Neural crest cell (in vitro differentiated cells): ENCODE data around the gene CDO1. TPM values are rescaled to one million over a fixed set of nuclear protein-coding genes. Genes with fewer than 3 reads are reported as not detected.

Source experiments
- DNase-seq: peaks from one replicate; pipeline ENCODE4 v3.0.0; 2021; ENCODE audit warnings: low read depth, mixed read lengths, low spot score
- H3K27ac Mint-ChIP-seq: one replicate; pipeline ENCODE4 v1.8.0; 2021; ENCODE audit warnings: mild to moderate bottlenecking, mixed read lengths; ENCODE audit not compliant: unreplicated experiment
- H3K27me3 Mint-ChIP-seq: 2 replicates; pipeline ENCODE4 v1.8.0; 2021; ENCODE audit warnings: low read depth, mild to moderate bottlenecking, mixed read lengths
- H3K36me3 Mint-ChIP-seq: 2 replicates; pipeline ENCODE4 v1.8.0; 2021; ENCODE audit warnings: low read depth, mild to moderate bottlenecking, mixed read lengths
- H3K4me1 Mint-ChIP-seq: 2 replicates; pipeline ENCODE4 v1.8.0; 2021; ENCODE audit warnings: mixed read lengths
- H3K4me3 Mint-ChIP-seq: one replicate; pipeline ENCODE4 v1.8.0; 2021; ENCODE audit warnings: mild to moderate bottlenecking, mixed read lengths
- H3K9me3 Mint-ChIP-seq: 2 replicates; pipeline ENCODE4 v1.8.0; 2021; ENCODE audit warnings: mixed read lengths
- CTCF ChIP-seq: fragments of 200-600 bp; sonication (generic); conservative IDR thresholded peaks from 2 replicates; pipeline ENCODE4 v1.5.0; 2021; ENCODE audit warnings: antibody characterized with exemption, mild to moderate bottlenecking
- total RNA-seq: library from RNA; stranded (reverse); gene quantifications from 2 replicates; pipeline ENCODE4 v1.2.1, GENCODE V29; 2021

The CDO1 gene
- total RNA-seq, 1 donor from 2014 or later = 28.9 TPM

GRCh38 chr5:115800108-115800507 is 16.4 kb downstream of the CDO1 start:
- Mint-ChIP-seq H3K4me1 (no peaks in the 10 kb centered on the region), H3K27ac (no peak overlapping the region), H3K36me3 (peaks cover 3% of the 10 kb centered on the region), H3K27me3 (no peaks in the 10 kb centered on the region), H3K4me3 (no peak overlapping the region), H3K9me3 (no peaks in the 10 kb centered on the region)
- DNase-seq = no peak
- no peak for TF ChIP-seq CTCF

GRCh38 chr5:115798252-115798651 is 18.2 kb downstream of the CDO1 start:
- TF ChIP-seq CTCF = no peak
- no peak for DNase-seq
- H3K4me1 Mint-ChIP-seq = no peaks in the 10 kb centered on the region
- H3K4me3 Mint-ChIP-seq = no peak overlapping the region
- no peaks in the 10 kb centered on the region for H3K36me3 Mint-ChIP-seq
- H3K27ac Mint-ChIP-seq = no peak overlapping the region
- no peaks in the 10 kb centered on the region for H3K9me3 Mint-ChIP-seq
- H3K27me3 Mint-ChIP-seq = no peaks in the 10 kb centered on the region

GRCh38 chr5:115796656-115797055 is 19.8 kb downstream of the CDO1 start:
- no peak overlapping the region for H3K4me3 Mint-ChIP-seq
- no peak for TF ChIP-seq CTCF
- no peak for DNase-seq
- no peak overlapping the region for H3K27ac Mint-ChIP-seq
- H3K4me1 Mint-ChIP-seq = no peaks in the 10 kb centered on the region
- no peaks in the 10 kb centered on the region for H3K9me3 Mint-ChIP-seq
- no peaks in the 10 kb centered on the region for H3K36me3 Mint-ChIP-seq
- H3K27me3 Mint-ChIP-seq = peaks cover 9% of the 10 kb centered on the region

- Mint-ChIP-seq H3K27me3 (peaks cover 9% of the 10 kb centered on the region), H3K27ac (no peak overlapping the region), H3K4me1 (no peaks in the 10 kb centered on the region), H3K4me3 (no peak overlapping the region), H3K9me3 (no peaks in the 10 kb centered on the region), H3K36me3 (no peaks in the 10 kb centered on the region)
- no peak for DNase-seq
- TF ChIP-seq CTCF = no peak
Measured at GRCh38 chr5:115795700-115796099, 20.8 kb downstream of the CDO1 start.

GRCh38 chr5:115788440-115788839 is 28.0 kb downstream of the CDO1 start:
- Mint-ChIP-seq H3K4me3 (no peak overlapping the region), H3K27ac (no peak overlapping the region), H3K9me3 (no peaks in the 10 kb centered on the region), H3K27me3 (peaks cover 12% of the 10 kb centered on the region), H3K36me3 (no peaks in the 10 kb centered on the region), H3K4me1 (peaks cover 4% of the 10 kb centered on the region)
- DNase-seq = no peak
- no peak for TF ChIP-seq CTCF

- H3K4me1 Mint-ChIP-seq = peaks cover 4% of the 10 kb centered on the region
- no peak overlapping the region for H3K27ac Mint-ChIP-seq
- TF ChIP-seq CTCF = no peak
Measured at GRCh38 chr5:115787426-115787825, 29.0 kb downstream of the CDO1 start.

More at GRCh38 chr5:115787426-115787825, 29.0 kb downstream of the CDO1 start:
- no peak overlapping the region for H3K4me3 Mint-ChIP-seq
- no peaks in the 10 kb centered on the region for H3K9me3 Mint-ChIP-seq
- peaks cover 5% of the 10 kb centered on the region for H3K27me3 Mint-ChIP-seq
- H3K36me3 Mint-ChIP-seq = no peaks in the 10 kb centered on the region
- DNase-seq = no peak
